ENCODE results near the gene LIN37. TPM values are rescaled to one million over a fixed set of nuclear protein-coding genes. Genes with fewer than 3 reads are reported as not detected.

Gene LIN37
- total and polyA plus RNA-seq, 9 of the 15 experiments (the other 6 are each of a cell fraction or from before 2014, with no cell fraction given) = 1.2 to 12.5 (median 8.6) TPM

DNA sequence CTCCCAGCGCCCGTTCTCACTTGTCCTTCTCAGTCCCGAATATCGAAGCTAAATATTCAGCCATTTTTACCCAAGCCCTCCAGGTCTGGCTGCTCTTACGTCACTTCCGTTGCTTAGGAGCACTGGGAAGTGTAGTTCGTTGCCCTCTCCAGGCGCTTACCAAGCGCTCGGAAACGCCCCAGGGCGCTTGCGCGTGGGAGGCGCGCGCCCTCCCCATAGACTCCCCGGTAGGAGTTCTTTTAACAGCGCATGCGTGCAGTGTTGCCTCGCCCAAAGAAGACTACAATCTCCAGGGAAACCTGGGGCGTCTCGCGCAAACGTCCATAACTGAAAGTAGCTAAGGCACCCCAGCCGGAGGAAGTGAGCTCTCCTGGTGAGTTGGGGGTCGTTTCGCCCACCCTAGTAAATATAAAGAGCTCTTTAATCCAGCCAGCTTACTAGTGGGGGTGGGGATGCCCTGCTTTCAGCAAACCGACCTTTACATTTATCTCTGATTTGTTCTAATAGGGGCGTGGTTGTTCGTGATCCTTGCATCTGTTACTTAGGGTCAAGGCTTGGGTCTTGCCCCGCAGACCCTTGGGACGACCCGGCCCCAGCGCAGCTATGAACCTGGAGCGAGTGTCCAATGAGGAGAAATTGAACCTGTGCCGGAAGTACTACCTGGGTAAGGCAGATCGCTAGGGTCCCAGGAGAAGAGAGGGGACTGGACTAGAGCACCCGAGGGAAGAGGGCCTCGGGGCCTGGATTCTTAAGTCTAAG, 2.9 kb upstream of the LIN37 start, which contains the start of the genes PSENEN and U2AF1L4 (continued):
- TF ChIP-seq, protein P1, sequence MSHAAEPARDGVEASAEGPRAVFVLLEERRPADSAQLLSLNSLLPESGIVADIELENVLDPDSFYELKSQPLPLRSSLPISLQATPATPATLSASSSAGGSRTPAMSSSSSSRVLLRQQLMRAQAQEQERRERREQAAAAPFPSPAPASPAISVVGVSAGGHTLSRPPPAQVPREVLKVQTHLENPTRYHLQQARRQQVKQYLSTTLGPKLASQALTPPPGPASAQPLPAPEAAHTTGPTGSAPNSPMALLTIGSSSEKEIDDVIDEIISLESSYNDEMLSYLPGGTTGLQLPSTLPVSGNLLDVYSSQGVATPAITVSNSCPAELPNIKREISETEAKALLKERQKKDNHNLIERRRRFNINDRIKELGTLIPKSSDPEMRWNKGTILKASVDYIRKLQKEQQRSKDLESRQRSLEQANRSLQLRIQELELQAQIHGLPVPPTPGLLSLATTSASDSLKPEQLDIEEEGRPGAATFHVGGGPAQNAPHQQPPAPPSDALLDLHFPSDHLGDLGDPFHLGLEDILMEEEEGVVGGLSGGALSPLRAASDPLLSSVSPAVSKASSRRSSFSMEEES (CRISPR knock-in tag; IDR thresholded peaks at IDR 0.05) = no peak
- TF ChIP-seq NR4A1 (CRISPR knock-in tag; IDR thresholded peaks at IDR 0.05) = no peak
- TF ChIP-seq NR4A1 (tag; IDR thresholded peaks at IDR 0.05) = no peak
- TF ChIP-seq CREBBP (IDR thresholded peaks at IDR 0.05; ENCODE audit: low read depth, low read length) = no peak
- 0 out of 2 replicates have a peak, but pooled peaks have one; percentile 51 for TF ChIP-seq MXI1 (IDR thresholded peaks at IDR 0.05; ENCODE audit: low read depth, low read length)
- TF ChIP-seq, protein P2, sequence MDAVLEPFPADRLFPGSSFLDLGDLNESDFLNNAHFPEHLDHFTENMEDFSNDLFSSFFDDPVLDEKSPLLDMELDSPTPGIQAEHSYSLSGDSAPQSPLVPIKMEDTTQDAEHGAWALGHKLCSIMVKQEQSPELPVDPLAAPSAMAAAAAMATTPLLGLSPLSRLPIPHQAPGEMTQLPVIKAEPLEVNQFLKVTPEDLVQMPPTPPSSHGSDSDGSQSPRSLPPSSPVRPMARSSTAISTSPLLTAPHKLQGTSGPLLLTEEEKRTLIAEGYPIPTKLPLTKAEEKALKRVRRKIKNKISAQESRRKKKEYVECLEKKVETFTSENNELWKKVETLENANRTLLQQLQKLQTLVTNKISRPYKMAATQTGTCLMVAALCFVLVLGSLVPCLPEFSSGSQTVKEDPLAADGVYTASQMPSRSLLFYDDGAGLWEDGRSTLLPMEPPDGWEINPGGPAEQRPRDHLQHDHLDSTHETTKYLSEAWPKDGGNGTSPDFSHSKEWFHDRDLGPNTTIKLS (IDR thresholded peaks at IDR 0.05; ENCODE audit: borderline replicate concordance, low read depth) = peak; percentile 62; the same call in 1 of the 2 replicates
- no peak for TF ChIP-seq ARHGAP35 (IDR thresholded peaks at IDR 0.05; ENCODE audit: partially characterized antibody)
- no peak for TF ChIP-seq ZNF57 (CRISPR knock-in tag; IDR thresholded peaks at IDR 0.05)
- TF ChIP-seq TAF7 (tag; IDR thresholded peaks at IDR 0.05) = no peak
- no peak for TF ChIP-seq NR1H2 (CRISPR knock-in tag; IDR thresholded peaks at IDR 0.05)
- no peak for TF ChIP-seq ZFP30 (CRISPR knock-in tag; IDR thresholded peaks at IDR 0.05; ENCODE audit: borderline replicate concordance)
- TF ChIP-seq SRSF9 (IDR thresholded peaks at IDR 0.05; ENCODE audit: borderline replicate concordance, low read depth, low read length) = no peak
- no peak for TF ChIP-seq MYBL2 (IDR thresholded peaks at IDR 0.05; ENCODE audit: low read depth)
- TF ChIP-seq MYBL2 (CRISPR knock-in tag; IDR thresholded peaks at IDR 0.05; ENCODE audit: borderline replicate concordance) = no peak
- no peak for TF ChIP-seq RBM14 (IDR thresholded peaks at IDR 0.05; ENCODE audit: borderline replicate concordance, insufficient read depth, low read depth, low read length)
- TF ChIP-seq NR2F6 (CRISPR knock-in tag; IDR thresholded peaks at IDR 0.05) = no peak
- TF ChIP-seq ZNF764 (CRISPR knock-in tag; IDR thresholded peaks at IDR 0.05; ENCODE audit: low read depth) = no peak
- TF ChIP-seq, protein P3, sequence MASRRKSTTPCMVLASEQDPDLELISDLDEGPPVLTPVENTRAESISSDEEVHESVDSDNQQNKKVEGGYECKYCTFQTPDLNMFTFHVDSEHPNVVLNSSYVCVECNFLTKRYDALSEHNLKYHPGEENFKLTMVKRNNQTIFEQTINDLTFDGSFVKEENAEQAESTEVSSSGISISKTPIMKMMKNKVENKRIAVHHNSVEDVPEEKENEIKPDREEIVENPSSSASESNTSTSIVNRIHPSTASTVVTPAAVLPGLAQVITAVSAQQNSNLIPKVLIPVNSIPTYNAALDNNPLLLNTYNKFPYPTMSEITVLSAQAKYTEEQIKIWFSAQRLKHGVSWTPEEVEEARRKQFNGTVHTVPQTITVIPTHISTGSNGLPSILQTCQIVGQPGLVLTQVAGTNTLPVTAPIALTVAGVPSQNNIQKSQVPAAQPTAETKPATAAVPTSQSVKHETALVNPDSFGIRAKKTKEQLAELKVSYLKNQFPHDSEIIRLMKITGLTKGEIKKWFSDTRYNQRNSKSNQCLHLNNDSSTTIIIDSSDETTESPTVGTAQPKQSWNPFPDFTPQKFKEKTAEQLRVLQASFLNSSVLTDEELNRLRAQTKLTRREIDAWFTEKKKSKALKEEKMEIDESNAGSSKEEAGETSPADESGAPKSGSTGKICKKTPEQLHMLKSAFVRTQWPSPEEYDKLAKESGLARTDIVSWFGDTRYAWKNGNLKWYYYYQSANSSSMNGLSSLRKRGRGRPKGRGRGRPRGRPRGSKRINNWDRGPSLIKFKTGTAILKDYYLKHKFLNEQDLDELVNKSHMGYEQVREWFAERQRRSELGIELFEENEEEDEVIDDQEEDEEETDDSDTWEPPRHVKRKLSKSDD (conservative IDR thresholded peaks at IDR 0.05; ENCODE audit: low read length) = no peak
- peak; percentile 74 to 83 for TF ChIP-seq SIX5 (IDR thresholded peaks at IDR 0.05; ENCODE audit: borderline replicate concordance in 1 of 2, insufficient read depth in 1 of 2, low read depth in 1 of 2, low read length in 2 of 2)
- 0 out of 2 replicates have a peak, but pooled peaks have one; percentile 18 for TF ChIP-seq FOXP1 (CRISPR knock-in tag; IDR thresholded peaks at IDR 0.05)
- no peak for TF ChIP-seq SMARCC2 (IDR thresholded peaks at IDR 0.05; ENCODE audit: low read depth)

All from K562 (cell line).